ENCODE measurements around the gene ABL1.
A peak's percentile ranks its signal among the peaks of the same experiment; 100 is the strongest.

The ABL1 gene

DNA sequence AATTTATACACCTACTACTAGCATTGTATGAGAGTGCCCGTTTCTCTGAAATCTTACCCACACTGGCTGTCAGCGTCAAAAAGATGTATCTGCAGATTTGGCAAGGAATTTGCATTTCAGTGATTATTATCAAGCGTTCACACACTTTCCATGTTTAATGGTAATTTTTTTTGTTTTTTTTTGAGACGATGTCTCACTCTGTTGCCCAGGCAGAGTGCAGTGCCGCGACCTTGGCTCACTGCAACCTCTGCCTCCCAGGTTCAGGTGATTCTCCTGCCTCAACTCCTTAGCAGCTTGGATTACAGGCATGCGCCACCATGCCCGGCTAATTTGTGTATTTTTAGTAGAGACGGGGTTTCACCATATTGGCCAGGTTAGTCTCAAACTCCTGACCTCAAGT, 14.3 kb downstream of the ABL1 start:
- DNase-seq (ENCODE audit: low spot score), result no peak

DNA sequence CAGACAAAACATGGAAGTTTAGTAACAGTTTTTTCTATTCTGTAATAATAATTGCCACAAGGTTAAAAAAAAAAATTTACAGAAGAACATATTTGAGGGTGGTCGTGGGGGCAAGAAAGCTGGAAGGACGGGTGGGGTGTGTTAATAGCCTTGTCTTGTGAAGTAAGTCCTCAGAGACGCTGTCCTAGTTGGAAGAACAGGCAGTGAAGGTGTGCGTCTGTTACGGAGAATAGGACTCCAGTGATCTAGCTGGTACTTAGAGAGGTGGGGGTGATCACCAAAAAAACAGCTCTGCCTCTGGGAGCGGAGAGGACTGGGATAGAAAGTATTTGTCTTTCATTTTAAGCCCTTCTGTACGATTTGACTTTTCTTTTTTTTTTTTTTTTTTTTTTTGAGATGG, 17.7 kb downstream of the ABL1 start:
- no peak for DNase-seq (ENCODE audit: low spot score)

DNA sequence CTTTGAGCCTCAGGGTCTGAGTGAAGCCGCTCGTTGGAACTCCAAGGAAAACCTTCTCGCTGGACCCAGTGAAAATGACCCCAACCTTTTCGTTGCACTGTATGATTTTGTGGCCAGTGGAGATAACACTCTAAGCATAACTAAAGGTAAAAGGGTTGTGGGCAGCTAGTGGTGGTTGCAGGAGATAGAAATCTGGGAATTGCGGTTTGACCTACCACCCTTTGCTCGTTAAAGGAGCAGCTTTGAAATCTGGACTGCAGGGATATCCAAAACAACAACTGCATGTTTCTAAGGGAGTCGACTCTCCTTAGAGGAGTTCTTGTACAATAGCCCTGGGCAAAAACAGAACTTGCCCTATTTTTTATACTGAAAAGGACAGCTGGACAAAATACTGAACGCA, 19.0 kb downstream of the ABL1 start:
- DNase-seq (ENCODE audit: low spot score), result no peak

DNA sequence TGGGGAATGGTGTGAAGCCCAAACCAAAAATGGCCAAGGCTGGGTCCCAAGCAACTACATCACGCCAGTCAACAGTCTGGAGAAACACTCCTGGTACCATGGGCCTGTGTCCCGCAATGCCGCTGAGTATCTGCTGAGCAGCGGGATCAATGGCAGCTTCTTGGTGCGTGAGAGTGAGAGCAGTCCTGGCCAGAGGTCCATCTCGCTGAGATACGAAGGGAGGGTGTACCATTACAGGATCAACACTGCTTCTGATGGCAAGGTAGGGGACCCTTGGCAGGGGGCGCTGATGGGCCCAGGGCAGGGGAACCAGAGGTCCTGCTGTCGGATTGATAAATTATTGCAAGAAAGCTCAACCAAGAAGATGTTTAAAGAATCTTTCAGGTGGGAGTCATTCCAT, 19.8 kb downstream of the ABL1 start:
- DNase-seq (ENCODE audit: low spot score), result no peak

DNA sequence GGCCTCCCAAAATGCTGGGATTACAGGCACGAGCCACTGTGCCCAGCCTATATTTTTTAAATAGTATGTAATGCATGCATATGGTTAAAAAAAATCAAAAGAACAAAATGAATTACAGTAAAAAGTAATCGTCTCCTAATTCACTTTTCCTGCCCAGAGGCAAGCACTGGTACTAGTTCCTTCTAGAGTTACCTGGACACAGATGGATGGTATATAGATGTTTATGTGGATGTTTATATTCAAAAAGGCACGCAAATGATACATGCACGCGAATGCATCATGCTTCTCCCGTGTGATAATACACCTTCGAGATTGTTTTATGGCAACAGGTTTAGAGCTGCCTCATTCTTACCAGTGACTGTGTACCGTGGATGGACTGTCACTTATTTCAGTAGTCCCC, 21.4 kb downstream of the ABL1 start:
- no peak for DNase-seq (ENCODE audit: low spot score)

DNA sequence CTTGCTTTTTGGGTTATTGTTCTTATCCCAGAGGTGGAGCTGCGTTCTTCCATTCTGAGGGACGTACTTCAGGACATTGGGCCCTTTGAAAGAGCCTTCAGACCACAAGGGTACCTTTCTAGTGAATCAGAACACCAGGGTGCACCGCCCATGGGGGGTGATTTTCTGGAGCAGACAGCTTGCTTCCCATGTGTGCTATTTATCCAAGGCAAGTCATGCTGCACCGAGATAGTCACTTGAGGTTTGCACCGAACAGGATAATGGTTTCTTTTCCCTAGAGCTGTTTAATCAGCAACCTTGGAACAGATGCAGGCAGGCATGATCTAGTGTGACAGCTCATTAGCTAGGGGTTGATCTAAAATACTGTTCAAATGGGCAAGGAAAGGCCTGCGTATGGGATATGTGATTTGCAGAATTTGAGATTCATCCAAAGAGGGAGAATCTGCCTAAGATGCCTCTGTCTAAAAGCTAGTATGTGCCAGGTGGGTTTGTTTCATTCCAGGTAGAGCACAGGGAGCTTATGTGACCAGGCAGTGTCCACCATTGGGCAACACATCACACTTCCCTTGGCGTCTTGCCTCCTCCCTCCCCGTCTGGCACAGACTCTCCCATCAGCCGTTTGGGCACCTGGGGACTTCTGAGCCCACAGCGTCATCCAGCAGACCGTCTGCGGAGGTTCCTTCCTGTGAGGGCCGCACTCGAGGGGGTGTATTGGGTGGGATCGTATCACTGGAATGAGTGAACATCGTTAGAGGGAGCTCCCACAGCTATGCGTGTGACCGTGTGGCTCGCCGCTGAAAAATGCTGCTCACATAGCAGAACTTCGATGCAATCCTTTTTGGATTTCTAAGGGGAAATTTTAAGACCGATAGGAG, 23.0 kb downstream of the ABL1 start:
- no peak for DNase-seq (ENCODE audit: low spot score)

DNA sequence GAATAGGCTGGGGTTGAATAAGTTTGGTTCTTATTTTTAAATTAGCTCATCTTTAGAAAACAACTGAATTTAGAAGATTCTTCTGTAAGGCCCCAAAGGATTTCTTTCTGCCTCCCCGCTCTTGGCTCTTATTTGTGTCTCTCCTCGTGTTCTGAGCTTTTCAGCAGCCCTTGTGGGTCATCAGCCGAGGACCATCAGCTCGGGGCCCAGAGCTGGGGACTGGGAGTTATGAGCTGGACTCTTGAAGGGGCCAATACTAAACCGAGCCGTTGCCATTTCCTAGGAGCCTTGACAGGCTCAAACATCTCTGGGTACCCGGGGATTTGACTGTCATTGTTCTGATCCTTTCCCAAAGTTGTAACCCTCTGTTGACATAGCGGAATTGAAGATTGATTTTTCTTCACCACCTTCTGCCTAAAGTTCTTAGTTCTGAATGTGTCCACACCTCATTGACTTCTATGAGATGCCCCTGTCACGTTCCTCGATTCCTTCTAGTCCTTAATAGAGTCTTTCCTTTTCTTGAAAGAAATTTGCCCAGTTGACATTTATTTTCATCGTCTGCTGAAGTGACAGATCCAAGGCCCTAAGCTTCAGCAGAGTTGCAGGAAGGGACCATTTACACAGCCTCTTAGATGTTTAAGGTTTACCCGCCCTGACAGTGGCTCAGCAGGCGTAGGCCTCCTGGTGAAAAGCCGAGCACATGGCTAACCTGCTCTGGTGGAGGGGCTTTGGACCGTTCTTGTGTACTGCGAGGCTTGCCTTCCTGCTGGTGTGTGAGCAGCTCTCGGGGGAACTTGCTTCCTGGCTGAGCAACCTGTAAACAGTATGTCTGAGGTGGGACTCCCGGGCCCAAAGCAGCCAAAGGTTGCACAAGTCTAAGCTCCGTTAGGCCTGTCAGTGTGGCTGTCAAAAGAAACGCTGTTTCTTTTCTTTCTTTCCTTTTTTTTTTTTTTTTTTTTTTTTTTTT, 24.0 kb downstream of the ABL1 start:
- no peak for DNase-seq (ENCODE audit: low spot score)

DNA sequence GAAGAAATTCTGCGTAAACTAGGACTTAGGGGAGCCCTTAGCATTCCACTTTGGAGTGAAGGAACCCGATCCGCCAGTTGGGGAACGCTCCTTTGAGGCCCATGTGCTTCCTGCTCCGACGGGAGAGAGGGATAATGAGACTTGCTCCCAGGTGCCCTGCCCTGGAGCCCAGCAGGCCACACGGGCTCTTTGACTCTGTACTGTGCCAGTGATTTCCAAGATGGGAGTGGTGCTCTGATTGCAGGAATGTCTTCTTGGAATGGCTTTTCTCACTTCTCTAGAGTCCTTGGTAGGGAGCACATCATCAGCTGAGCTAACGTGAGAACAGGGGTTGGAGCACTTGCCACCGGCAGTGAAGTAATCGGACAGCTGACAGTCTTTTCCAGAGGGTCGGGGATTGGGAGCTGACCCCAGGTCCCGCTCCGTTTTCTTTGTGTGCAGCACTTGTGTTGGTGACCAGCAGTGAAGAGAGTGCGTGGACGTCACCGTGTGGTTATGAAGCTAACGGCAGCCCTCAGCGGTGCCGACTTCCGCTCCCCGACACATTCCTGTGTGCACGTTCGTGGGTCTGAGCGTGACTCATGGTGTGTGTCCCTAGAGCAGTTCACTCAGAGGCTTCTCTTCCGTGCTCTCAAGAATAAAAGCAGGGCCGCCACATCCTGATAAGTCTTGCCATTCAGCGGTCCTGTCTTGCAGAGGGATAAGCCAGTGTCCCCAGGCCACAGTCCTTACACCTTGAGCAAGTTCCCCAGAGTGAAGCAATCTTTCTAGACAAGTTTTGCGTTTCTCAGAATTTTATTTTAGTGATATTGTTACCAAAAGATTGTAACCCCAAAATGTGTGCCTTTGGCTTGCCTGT, 25.6 kb downstream of the ABL1 start:
- DNase-seq (ENCODE audit: low spot score), result no peak

DNA sequence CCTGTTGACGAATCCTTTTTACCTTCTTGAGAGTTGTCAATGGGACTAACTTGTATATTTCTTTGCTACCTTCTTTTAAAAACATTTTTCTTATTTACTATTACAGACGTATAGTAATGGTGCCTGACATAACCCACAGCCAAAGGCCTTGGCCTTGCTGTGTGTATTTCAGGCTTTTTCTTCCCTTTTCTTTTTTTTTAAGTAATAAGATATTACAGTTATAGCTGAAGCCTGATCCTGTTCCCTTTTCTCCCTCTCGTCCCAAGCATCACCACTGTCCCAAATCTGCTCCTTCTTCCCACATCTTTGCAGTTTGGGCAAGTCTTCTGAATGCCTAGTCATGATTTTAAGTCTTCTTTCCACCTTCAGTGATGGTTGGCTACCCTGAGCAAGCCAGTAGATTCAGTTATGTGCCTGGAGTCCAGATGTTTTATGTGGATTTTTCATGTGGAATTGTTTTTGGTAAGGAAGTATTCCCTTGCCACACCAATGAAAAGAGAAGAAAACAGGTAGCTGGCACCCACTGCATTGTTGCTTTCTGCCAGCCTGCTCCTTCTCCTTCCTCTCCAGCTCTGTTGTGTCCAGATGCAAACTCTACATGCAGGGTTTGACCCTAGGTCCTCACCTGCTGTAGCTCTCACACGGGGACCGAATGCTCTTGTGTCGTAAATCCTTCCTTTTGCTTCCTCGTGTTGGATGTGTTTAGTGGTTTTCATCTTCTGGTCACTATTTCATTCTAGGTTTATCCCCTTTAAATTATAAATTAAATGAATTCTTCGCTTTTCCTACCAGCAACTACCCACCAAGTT, 26.5 kb downstream of the ABL1 start:
- no peak for DNase-seq (ENCODE audit: low spot score)

DNA sequence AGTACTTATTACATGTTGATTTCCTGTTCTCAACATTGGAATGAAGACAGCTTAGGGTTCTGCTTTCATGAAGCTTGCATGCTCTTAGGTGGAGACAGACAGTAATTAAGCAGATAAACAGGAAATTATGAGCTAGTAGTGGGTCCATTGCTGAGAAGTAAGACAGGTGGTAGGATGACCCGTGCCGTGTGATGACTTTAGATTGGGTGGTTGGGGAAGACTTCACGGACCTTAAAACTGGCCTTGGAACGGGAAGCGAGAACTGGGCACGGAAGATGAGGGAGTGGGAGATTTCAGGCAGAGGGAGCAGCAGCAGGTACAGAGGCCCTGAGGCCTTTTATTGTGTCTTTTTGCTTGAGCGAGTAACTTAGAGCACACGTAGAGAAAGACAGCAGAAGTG, 27.2 kb downstream of the ABL1 start:
- DNase-seq (ENCODE audit: low spot score), result no peak

DNA sequence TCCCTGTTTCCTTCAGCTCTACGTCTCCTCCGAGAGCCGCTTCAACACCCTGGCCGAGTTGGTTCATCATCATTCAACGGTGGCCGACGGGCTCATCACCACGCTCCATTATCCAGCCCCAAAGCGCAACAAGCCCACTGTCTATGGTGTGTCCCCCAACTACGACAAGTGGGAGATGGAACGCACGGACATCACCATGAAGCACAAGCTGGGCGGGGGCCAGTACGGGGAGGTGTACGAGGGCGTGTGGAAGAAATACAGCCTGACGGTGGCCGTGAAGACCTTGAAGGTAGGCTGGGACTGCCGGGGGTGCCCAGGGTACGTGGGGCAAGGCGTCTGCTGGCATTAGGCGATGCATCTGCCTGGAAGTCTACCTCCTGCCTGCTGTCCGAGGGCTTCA, 27.7 kb downstream of the ABL1 start:
- DNase-seq (ENCODE audit: low spot score), result no peak

DNA sequence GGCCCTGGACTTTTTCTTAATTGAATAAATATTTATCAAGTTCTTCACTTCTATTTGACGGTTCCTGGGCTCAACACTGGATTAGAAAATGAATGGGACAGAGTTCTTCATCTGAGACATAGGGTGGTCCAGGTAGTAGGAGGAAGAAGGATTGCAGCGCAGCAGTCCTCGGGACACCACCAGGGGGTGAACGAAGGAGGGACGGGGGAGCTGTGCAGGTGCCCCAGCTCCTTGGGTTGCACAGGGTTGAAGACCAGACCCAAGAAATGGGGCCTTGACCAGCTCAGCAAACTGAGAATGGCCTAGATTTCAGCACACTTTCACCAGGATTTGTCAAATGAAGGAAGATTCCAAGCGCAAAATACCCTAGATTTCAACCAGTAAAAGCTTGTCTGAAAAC, 29.5 kb downstream of the ABL1 start:
- no peak for DNase-seq (ENCODE audit: low spot score)

DNA sequence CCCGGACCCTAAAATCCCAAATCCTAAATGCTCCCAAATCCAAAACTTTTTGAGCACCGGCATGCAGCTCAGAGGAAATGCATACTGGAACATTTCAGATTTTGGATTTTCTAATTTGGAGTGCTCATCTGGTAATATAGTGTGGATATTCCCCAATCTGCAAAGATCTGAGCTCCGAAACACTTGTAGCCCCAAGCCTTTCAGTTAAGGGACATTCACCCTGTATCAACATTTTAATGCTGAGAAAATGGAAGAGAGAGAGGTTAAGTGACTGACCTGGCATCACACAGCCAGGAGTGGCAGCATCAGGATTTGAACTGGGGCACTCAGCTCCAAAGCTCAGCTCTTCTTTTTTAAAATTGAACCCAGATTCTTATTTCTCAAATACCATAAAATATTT, 30.9 kb downstream of the ABL1 start:
- DNase-seq (ENCODE audit: low spot score), result no peak

DNA sequence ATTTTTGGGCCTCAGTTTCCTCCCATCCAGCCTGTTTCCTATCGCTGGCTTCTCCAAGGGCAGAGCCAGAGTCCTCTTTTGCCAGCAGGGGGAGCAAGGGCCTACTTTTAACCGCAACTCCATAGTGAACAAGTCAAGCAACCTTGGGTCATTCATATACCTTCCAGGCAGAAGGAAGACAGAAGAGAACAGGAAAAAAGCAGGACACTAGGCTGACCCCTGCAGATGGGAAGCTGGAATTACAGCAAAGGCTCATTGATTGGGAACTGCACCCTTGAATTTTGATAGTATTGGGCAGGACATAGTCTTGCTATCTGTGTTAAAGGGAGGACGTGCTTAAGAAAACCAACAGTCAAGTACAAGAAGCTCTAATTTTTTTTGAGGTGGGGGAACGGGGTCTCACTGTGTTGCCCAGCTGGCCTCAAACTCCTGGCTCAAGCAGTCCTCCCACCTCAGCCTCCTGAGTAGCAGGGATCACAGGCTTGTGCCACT, 31.5 kb downstream of the ABL1 start:
- peak; percentile 79 for DNase-seq (ENCODE audit: low spot score)

DNA sequence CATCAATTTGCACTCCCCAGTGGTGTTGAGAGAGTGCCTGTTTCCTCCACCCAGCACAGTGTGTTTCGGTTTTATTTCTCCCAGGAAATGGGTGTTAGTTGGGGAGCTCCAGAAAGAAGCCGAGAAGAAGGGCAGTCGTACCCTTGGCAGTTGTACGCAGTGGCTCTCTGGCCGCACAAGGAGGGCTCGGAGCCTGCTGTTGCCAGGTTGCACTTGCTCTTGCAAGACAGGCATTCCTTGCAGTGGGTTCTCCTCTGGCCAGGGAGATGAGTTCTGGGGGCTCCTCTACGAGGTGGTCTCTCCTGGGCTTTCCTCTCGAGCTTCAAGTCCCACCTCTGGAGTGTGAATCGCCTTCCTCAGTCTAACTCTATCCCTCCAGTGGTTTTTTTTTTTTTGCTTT, 32.5 kb downstream of the ABL1 start:
- no peak for DNase-seq (ENCODE audit: low spot score)

DNA sequence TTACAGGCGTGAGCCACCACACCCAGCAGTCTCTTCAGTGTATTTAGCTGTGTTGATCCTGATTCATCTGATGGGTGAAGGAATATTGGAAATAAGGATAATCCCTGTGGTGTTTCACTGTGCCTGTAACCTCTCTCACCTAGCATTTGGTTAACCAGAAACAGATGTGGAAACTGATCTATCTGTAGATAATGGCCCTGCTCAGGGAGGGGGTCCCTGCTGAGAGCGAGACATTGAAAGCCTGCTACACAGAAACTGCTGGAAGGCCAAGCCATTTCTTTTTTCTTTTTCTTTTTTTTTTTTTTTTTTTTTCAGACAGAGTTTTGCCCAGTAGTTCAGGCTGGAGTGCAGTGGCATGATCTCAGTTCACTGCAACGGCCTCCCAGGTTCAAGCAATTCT, 33.2 kb downstream of the ABL1 start:
- no peak for DNase-seq (ENCODE audit: low spot score)

DNA sequence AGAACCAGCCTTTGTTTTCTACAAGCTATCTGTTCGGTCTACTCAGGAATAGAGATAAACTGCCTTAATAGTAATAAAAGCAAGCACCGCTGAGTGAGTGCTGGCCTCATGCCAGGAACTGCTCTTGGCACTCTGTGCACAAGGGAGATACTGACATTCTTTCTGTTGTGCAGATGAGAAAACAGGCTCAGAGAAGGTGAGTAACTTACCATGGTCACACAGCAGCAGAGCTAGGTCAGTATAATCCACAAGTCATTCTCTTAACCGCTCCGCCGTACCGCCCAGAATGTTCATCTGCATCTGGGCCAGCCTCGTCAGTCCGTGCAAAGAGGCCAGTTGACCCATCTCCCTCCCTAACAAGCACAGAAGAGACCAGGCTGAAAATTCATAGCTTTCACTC, 34.2 kb downstream of the ABL1 start:
- no peak for DNase-seq (ENCODE audit: low spot score)

DNA sequence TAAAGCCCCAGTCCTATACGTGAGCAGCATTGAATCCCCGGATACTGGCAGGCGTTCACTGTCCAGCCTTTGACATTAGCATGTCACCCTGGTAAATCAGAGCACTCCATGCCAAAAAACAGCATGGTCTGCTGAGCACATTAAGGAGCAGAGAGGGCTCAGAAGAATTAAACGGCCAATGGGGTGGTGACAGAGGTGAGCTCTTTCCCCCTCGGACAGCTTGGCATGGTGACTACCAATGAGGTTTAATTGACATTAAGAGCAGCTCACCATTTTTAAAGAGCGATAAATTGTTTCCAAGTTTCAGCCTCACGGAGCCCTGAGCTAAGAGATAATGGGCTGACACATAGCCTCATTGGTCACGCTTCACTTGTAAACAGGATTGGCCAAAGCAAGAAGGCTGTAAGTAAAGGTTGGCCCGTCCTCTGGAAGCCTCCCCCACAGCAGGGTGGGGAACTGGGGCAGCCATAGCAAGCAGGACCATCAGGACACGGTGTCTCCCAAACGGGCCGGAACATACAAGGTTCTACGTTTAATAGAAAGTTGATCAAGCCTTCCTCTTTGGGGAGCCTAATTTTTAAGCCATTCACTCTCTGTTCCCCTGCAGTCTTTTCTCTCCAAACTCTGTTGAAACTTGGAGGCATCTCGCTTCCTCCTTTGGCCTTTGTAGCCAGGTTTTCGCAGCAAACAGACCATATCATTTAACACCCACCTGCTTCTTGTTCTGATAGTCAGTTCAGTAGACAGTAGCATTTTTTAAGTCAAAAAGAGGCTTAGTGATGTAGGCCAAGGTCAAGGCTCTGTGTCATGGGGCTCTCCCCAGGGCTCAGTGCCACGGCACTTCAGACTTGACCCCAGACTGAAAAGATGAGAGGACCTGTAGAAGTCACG, 35.7 kb downstream of the ABL1 start:
- DNase-seq (ENCODE audit: low spot score), result no peak

DNA sequence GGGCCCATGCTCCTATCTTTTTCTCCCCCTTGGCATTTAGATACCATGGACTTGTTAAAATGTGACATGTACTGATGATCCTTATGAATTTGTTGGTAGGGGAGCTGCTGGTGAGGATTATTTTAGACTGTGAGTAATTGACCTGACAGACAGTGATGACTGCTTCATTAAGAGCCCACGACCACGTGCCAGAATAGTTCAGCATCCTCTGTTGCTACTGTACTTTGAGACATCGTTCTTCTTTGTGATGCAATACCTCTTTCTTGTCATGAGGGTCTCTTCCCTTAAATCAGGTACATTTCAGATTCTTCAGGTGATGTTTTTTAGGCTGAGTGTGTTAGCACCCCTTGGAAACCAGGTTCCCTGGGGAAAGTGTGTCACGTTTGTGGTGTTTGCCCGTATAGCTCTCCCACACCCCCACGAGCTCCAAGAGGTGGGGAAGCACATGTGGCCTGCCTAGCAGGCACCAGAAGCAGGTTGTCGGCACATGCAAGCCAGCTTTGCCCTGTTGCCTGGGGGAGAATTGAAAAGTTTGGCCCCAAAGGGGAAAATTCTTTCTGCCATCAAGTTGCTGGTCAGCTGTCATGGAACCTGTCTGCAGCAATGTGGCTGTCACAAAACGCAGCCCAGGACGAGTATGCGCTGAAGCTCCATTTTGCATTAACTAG, 36.5 kb downstream of the ABL1 start:
- no peak for DNase-seq (ENCODE audit: low spot score)

DNA sequence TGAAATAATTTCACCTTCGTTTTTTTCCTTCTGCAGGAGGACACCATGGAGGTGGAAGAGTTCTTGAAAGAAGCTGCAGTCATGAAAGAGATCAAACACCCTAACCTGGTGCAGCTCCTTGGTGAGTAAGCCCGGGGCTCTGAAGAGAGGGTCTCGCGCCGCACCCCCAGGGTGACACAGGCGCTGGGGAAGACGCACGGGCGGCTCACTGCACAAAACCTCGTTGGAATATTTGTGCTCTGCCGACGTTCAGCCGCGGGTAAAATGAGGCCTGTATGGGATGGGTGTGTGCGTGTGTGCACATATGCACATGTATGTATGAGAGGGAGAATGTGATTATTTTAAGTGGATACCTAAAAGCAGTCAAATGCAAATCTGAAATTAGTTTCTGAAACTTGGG, 37.0 kb downstream of the ABL1 start:
- no peak for DNase-seq (ENCODE audit: low spot score)
